Measurements from ENCODE around the gene MAP4K5. TPM values are rescaled to one million over a fixed set of nuclear protein-coding genes. Genes with fewer than 3 reads are reported as not detected.

The MAP4K5 gene
- total and polyA plus RNA-seq, 2 of the 13 experiments (the other 11 are each of a cell fraction or from before 2014, with no cell fraction given), result 12.7 to 23.9 TPM

GRCh38 chr14:50534997-50535396, 2.6 kb upstream of the MAP4K5 start (continued):
- no peak for TF ChIP-seq PCBP1 (IDR thresholded peaks at IDR 0.05; ENCODE audit: borderline replicate concordance, low read depth, low read length)
- TF ChIP-seq CREM (IDR thresholded peaks at IDR 0.05), result no peak
- no peak for TF ChIP-seq CREM (CRISPR knock-in tag; IDR thresholded peaks at IDR 0.05)
- no peak for TF ChIP-seq ZNF746 (CRISPR knock-in tag; IDR thresholded peaks at IDR 0.05)
- TF ChIP-seq ZNF234 (CRISPR knock-in tag; conservative IDR thresholded peaks at IDR 0.05), result no peak
- no peak for TF ChIP-seq ZNF670 (CRISPR knock-in tag; IDR thresholded peaks at IDR 0.05; ENCODE audit: borderline replicate concordance)

DNA sequence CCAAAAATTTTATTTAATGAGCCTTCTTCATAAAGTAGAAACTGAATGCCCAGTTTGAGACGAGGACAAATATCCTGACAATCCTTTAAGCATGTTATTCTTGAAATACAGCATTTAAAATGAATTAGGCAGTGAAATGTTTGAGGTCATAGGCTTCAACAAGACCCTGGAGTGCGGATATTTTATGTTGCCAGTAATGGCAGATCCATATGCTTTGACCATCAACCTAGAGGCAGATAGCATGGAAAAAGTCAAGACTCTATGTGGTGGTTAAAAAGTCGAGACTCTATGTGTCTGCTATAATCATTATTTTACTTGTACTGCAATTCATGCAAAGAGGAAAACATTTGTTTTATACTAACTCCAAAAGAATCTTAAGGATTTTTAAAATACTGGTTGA, 2.0 kb upstream of the MAP4K5 start:
- TF ChIP-seq MTERF4 (CRISPR knock-in tag; IDR thresholded peaks at IDR 0.05) (no peak), ZSCAN21 (CRISPR knock-in tag; IDR thresholded peaks at IDR 0.05; ENCODE audit: borderline replicate concordance) (no peak), ZBTB38 (CRISPR knock-in tag; IDR thresholded peaks at IDR 0.05) (no peak), HNF4G (IDR thresholded peaks at IDR 0.05; ENCODE audit: borderline replicate concordance, low read depth, low read length) (no peak), HNF4G (CRISPR knock-in tag; IDR thresholded peaks at IDR 0.05; ENCODE audit: borderline replicate concordance, low read depth) (no peak), DNMT1 (CRISPR knock-in tag; IDR thresholded peaks at IDR 0.05) (no peak), GABPB1 (CRISPR knock-in tag; IDR thresholded peaks at IDR 0.05) (no peak), ZZZ3 (CRISPR knock-in tag; IDR thresholded peaks at IDR 0.05; ENCODE audit: borderline replicate concordance) (no peak), PHF21A (CRISPR knock-in tag; IDR thresholded peaks at IDR 0.05) (no peak), ZNF367 (CRISPR knock-in tag; IDR thresholded peaks at IDR 0.05; ENCODE audit: borderline replicate concordance) (no peak), ZUFSP (CRISPR knock-in tag; IDR thresholded peaks at IDR 0.05; ENCODE audit: borderline replicate concordance) (no peak), KLF12 (CRISPR knock-in tag; IDR thresholded peaks at IDR 0.05; ENCODE audit: borderline replicate concordance) (no peak), ZBTB1 (CRISPR knock-in tag; IDR thresholded peaks at IDR 0.05; ENCODE audit: borderline replicate concordance) (no peak), ZNF792 (CRISPR knock-in tag; IDR thresholded peaks at IDR 0.05) (no peak)
- TF ChIP-seq, protein P1, sequence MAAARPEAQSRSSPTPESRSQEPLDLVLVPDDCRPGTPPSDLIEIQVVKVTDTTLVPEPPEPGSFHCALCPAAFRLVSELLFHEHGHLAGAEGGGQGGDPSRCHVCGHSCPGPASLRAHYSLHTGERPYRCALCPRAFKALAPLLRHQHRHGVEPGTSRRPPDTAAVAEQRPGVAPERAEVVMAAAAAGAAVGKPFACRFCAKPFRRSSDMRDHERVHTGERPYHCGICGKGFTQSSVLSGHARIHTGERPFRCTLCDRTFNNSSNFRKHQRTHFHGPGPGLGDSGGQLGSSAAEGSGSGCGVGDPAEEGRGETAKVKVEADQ (CRISPR knock-in tag; IDR thresholded peaks at IDR 0.05; ENCODE audit: borderline replicate concordance), result no peak
- TF ChIP-seq, protein P2, sequence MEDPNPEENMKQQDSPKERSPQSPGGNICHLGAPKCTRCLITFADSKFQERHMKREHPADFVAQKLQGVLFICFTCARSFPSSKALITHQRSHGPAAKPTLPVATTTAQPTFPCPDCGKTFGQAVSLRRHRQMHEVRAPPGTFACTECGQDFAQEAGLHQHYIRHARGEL (CRISPR knock-in tag; IDR thresholded peaks at IDR 0.05), result no peak
- 79% methylated on average over 3 of the region's 3 CpGs for WGBS (ENCODE audit: low lambda C conversion rate)
- FAIRE-seq (no peak), ATAC-seq (no peak), DNase-seq (ENCODE audit: low spot score) (no peak)
- H3K36me3 ChIP-seq (replicated peaks in 1 of 2; ENCODE audit: control insufficient read depth in 1 of 2, insufficient read depth in 2 of 2, low read length in 2 of 2), result no peaks in the 10 kb centered on the region
- in situ Hi-C loops (cut with HindIII; ENCODE audit: extremely low pct_ligation_motif_present, low pct_unique_long_range_greater_than_20kb) (loop anchor here (25.0 kb wide), 1 partner anchor 672 kb away; the partner anchor contains the start of gene NEMF), intact Hi-C loops (cut with micrococcal nuclease; ENCODE audit: unreplicated experiment) (loop anchor here (5.0 kb wide), 4 partner anchors 57 to 672 kb away; partner anchors contain the start of gene SOS2)
- H3K9me3 ChIP-seq (ENCODE audit: low read length), result peaks cover 6% of the 10 kb centered on the region; the same call in 1 of the 2 replicates
- H3K27me3 ChIP-seq (ENCODE audit: control insufficient read depth in 1 of 2, insufficient read depth in 2 of 2, low read length in 2 of 2), result no peaks in the 10 kb centered on the region; a peak in 1 of 5 replicates
- H3K9ac ChIP-seq (ENCODE audit: insufficient read depth, low read depth, low read length), result no peak overlapping the region
- BruUV-seq (replicated peaks), result no TSS peak
- H3K27ac ChIP-seq (ENCODE audit: extremely low read length, insufficient read depth, low read length), result no peak overlapping the region
- no peak overlapping the region for H3K4me3 ChIP-seq (replicated peaks in 1 of 3; ENCODE audit: insufficient read depth in 1 of 3, low read depth in 2 of 3, low read length in 3 of 3)
- H3K4me2 ChIP-seq (ENCODE audit: low read depth, low read length), result no peak overlapping the region
- no peak overlapping the region for H2AFZ ChIP-seq (ENCODE audit: low read length)
- ChIA-PET CTCF (ENCODE audit: low intra/inter-chr PET ratio, low total read pairs) (no interaction called here), POLR2A (no interaction called here)
- peaks cover 27% of the 10 kb centered on the region for H3K79me2 ChIP-seq (ENCODE audit: insufficient read depth, low read length)
- peaks cover 6% of the 10 kb centered on the region; the same call in 1 of the 2 replicates for H4K20me1 ChIP-seq (ENCODE audit: insufficient read depth, low read length)
- H3K4me1 ChIP-seq (ENCODE audit: insufficient read depth, low read length), result peaks cover 27% of the 10 kb centered on the region
